Measurements from ENCODE around the gene UTF1.

GRCh38 chr10:133191651-133192050, 38.4 kb upstream of the UTF1 start:
- TF ChIP-seq POLR2AphosphoS5 (IDR thresholded peaks at IDR 0.05) (no peak), CTCF (IDR thresholded peaks at IDR 0.05) (no peak)
